RKO (cell line): ENCODE results near the gene CFAP73.
"Not testable (repeated sequence)": the region's sequence is repeated elsewhere in the genome, so short reads cannot be mapped to it uniquely, and the experiment has no call there.

Experiments used
- DNase-seq: peaks from one replicate; pipeline ENCODE4 v3.0.0-alpha.2; 2016; ENCODE audit warnings: low spot score

CFAP73 gene

GRCh38 chr12:113119980-113120669 lies 29.4 kb upstream of the CFAP73 start:
- DNase-seq, result no peak

- DNase-seq, result peak; percentile 61
Observed at GRCh38 chr12:113120670-113121370, 28.7 kb upstream of the CFAP73 start.

GRCh38 chr12:113127791-113128199 lies 21.7 kb upstream of the CFAP73 start:
- DNase-seq, result no peak

- no peak for DNase-seq
Observed at GRCh38 chr12:113128802-113129663, 20.5 kb upstream of the CFAP73 start.

GRCh38 chr12:113129664-113130456 lies 19.7 kb upstream of the CFAP73 start:
- no peak for DNase-seq

- peak; percentile 23 for DNase-seq
Observed at GRCh38 chr12:113130457-113131135, 18.9 kb upstream of the CFAP73 start.

GRCh38 chr12:113131556-113131955 lies 18.0 kb upstream of the CFAP73 start:
- peak; percentile 60 for DNase-seq

- DNase-seq, result no peak
Observed at GRCh38 chr12:113133036-113133435, 16.5 kb upstream of the CFAP73 start.

- DNase-seq, result no peak
Observed at GRCh38 chr12:113133666-113134065, 15.9 kb upstream of the CFAP73 start.

- no peak for DNase-seq
Observed at GRCh38 chr12:113134071-113134470, 15.5 kb upstream of the CFAP73 start.

- DNase-seq, result no peak
Observed at GRCh38 chr12:113134521-113134951, 15.0 kb upstream of the CFAP73 start.

GRCh38 chr12:113135178-113136127 lies 14.1 kb upstream of the CFAP73 start, which contains the start of gene RASAL1:
RASAL1 (minus strand) TSS chr12:113135761; CDS start chr12:113135462, 299 bp downstream.
- DNase-seq, result no peak

- no peak for DNase-seq
Observed at GRCh38 chr12:113136128-113136989, 13.2 kb upstream of the CFAP73 start.

- DNase-seq, result no peak
Observed at GRCh38 chr12:113136990-113137511, 12.5 kb upstream of the CFAP73 start.

GRCh38 chr12:113137861-113138783 lies 11.4 kb upstream of the CFAP73 start:
- no peak for DNase-seq

- DNase-seq, result no peak
Observed at GRCh38 chr12:113138826-113139225, 10.7 kb upstream of the CFAP73 start.

- no peak for DNase-seq
Observed at GRCh38 chr12:113140706-113141105, 8.8 kb upstream of the CFAP73 start.

- DNase-seq, result not testable (repeated sequence)
Observed at GRCh38 chr12:113141716-113142115, 7.8 kb upstream of the CFAP73 start.
